Measurements from ENCODE around the gene PLD1.

Gene PLD1

GRCh38 chr3:171831936-171832335 lies 21.7 kb upstream of the PLD1 start:
- no peak for TF ChIP-seq CTCF (IDR thresholded peaks at IDR 0.05)
- H3K4me3 ChIP-seq = no peak overlapping the region
- H3K27ac ChIP-seq = no peak overlapping the region
- DNase-seq (ENCODE audit: low spot score) = no peak

- no peak for DNase-seq (ENCODE audit: low spot score)
- Histone ChIP-seq H3K4me3 (no peak overlapping the region), H3K27ac (peak overlapping the region; percentile 32 to 44)
- no peak for TF ChIP-seq CTCF (IDR thresholded peaks at IDR 0.05)
These were observed 20.2 kb upstream of the PLD1 start for GRCh38 chr3:171830518-171830875.

- Histone ChIP-seq H3K4me3 (no peak overlapping the region), H3K27ac (peak overlapping the region; percentile 32 to 44)
- peak; percentile 44 for TF ChIP-seq CTCF (IDR thresholded peaks at IDR 0.05)
- no peak for DNase-seq (ENCODE audit: low spot score)
These were observed 19.7 kb upstream of the PLD1 start for GRCh38 chr3:171829841-171830517.

- TF ChIP-seq CTCF (IDR thresholded peaks at IDR 0.05) = no peak
- DNase-seq (ENCODE audit: low spot score) = no peak
- Histone ChIP-seq H3K27ac (peak overlapping the region; percentile 32 to 44), H3K4me3 (no peak overlapping the region)
These were observed 18.9 kb upstream of the PLD1 start for GRCh38 chr3:171828902-171829770.

GRCh38 chr3:171827836-171828458 lies 17.7 kb upstream of the PLD1 start:
- Histone ChIP-seq H3K4me3 (no peak overlapping the region), H3K27ac (no peak overlapping the region)
- no peak for TF ChIP-seq CTCF (IDR thresholded peaks at IDR 0.05)
- no peak for DNase-seq (ENCODE audit: low spot score)

GRCh38 chr3:171827385-171827784 lies 17.1 kb upstream of the PLD1 start:
- Histone ChIP-seq H3K27ac (no peak overlapping the region), H3K4me3 (no peak overlapping the region)
- TF ChIP-seq CTCF (IDR thresholded peaks at IDR 0.05) = no peak
- DNase-seq (ENCODE audit: low spot score) = no peak
